Measurements from ENCODE around the gene UGT1A4. TPM values are rescaled to one million over a fixed set of nuclear protein-coding genes. Genes with fewer than 3 reads are reported as not detected.

UGT1A4 gene
- total RNA-seq, 1 donor: not detected

DNA sequence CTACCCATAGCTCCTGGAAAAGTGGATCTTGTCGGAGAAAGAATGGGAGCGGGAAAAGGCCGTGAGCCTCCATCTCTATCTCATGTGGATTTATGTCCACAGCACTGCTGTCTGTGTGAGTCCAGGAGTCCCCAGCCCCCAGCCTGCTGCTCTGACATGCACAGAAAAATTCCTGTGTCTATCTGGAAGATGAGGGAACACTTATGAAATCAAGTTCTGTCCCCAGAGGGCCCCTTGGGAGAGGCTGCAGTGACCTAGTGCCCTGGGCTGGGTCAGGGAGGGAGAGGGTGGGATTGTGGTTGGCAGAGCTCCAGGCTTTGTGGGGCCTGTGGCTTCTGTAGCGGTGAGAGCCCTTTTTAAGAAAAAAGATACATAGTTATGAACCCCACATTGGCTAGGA lies 98.2 kb downstream of the UGT1A4 start:
- Histone ChIP-seq H3K4me1 (ENCODE audit: insufficient read depth, low read length) (no peaks in the 10 kb centered on the region), H3K4me3 (ENCODE audit: low read length) (no peak overlapping the region), H3K9me3 (ENCODE audit: low read depth, low read length) (no peaks in the 10 kb centered on the region), H3K27me3 (ENCODE audit: insufficient read depth, low read length) (no peaks in the 10 kb centered on the region)

DNA sequence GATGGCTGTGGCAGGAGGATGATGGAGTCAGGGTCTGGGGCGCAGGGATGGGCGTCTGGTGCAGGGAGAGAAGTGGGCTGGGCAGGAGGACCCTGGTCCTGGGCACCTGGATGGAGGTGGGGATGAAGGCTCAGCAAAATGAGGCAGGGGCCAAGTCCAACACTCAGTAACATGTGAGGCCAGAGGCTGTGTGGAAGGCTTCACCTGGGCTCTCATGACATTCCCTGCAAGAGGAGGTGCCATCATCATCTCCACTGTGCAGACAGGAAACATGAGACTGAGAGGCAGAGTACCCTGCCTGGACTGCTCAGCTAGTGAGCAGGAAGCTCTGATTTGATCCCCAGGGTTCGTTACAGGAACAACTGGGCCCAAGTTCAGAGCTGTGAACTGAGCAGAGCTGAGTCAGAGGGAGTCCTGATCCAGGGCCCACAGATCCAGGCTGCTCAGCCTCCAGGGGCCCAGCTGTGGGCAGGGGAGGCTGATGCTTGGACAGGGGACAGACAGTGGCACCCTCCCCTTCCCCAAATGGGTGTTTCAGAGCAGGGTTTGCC lies 98.9 kb downstream of the UGT1A4 start:
- no peaks in the 10 kb centered on the region for H3K27me3 ChIP-seq (ENCODE audit: insufficient read depth, low read length)
- no peak overlapping the region for H3K4me3 ChIP-seq (ENCODE audit: low read length)
- H3K4me1 ChIP-seq (ENCODE audit: insufficient read depth, low read length): no peaks in the 10 kb centered on the region
- H3K9me3 ChIP-seq (ENCODE audit: low read depth, low read length): no peaks in the 10 kb centered on the region

DNA sequence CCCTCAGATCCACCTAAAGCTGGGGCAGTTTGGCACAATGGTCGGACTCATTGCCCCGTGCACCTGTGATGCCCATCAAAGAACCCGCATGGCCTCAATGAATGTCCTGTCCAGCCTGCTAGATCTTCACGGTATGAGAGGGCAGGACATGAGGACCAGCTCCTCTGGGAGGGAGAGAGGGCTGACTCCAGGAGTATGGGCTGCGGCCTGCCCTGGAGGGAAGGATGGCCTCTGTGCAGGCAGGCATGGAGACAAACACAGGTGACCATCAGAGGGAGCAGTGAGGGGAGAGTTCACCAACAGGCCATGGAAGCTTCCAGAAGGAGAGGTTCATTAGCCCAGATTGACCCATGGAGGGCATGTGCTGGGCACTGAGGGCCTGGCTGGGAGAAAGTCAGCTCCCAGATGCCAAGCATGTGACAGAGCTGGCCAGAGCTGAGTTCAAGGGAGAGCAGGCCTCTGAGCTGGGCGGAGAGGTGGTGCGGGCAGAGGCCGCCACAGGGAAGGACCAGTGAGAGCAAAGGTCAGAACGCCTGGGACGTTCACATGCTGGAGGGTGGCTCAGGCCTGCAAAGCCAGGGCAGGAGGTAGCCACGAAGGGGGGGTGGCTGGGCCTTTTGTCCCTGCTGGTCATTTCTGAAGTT lies 99.6 kb downstream of the UGT1A4 start:
- no peaks in the 10 kb centered on the region for H3K9me3 ChIP-seq (ENCODE audit: low read depth, low read length)
- no peaks in the 10 kb centered on the region for H3K4me1 ChIP-seq (ENCODE audit: insufficient read depth, low read length)
- H3K4me3 ChIP-seq (ENCODE audit: low read length): no peak overlapping the region
- H3K27me3 ChIP-seq (ENCODE audit: insufficient read depth, low read length): no peaks in the 10 kb centered on the region

DNA sequence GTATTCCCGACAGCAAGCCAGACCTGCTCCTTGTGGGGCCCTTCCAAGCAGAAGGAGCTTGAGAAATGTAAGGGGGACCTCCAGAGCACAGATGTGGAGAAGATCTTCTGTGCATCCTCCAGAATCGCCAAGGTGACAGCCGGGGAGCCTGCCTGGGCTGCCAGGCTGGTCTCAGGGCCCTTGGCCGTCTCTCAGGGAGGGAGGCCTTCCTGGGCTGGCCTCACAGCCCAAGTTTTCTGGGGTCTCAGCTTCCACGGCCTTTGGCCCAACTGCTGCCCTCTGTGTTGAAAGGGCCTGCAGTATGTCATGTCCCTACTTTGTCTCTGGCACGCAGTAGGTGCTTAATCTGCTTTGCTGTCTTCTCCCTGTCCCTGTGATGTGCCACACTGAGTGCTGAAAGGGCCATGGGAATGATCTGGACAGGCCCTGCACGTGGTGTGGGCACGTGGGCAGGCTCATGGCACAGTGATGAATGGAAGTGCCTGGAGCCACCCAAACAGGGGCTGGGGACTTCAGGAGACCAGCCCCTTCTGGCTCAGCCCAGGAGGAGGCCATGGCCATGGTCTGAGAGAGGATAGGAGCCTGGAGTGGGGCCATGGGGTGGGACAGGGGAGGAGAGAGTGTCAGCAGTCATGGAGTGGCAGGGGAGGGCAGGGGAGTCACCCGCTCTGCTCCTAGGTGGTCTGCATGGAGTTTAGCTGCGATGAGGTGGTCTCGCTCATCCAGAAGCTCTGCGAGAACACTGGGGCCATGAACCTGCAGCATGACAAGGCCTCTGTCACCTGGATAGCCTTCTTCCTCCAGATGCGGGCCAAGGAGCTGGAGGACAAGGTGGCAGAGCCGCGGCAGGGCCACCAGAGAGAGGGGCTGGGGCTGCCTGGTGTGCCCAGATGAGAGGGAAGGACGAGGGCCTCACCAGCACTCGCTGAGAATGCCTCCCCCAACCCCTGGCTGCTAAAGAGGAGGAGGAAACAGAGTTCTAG lies 100.4 kb downstream of the UGT1A4 start:
- no peak overlapping the region for H3K4me3 ChIP-seq (ENCODE audit: low read length)
- H3K4me1 ChIP-seq (ENCODE audit: insufficient read depth, low read length): no peaks in the 10 kb centered on the region
- H3K9me3 ChIP-seq (ENCODE audit: low read depth, low read length): no peaks in the 10 kb centered on the region
- no peaks in the 10 kb centered on the region for H3K27me3 ChIP-seq (ENCODE audit: insufficient read depth, low read length)

DNA sequence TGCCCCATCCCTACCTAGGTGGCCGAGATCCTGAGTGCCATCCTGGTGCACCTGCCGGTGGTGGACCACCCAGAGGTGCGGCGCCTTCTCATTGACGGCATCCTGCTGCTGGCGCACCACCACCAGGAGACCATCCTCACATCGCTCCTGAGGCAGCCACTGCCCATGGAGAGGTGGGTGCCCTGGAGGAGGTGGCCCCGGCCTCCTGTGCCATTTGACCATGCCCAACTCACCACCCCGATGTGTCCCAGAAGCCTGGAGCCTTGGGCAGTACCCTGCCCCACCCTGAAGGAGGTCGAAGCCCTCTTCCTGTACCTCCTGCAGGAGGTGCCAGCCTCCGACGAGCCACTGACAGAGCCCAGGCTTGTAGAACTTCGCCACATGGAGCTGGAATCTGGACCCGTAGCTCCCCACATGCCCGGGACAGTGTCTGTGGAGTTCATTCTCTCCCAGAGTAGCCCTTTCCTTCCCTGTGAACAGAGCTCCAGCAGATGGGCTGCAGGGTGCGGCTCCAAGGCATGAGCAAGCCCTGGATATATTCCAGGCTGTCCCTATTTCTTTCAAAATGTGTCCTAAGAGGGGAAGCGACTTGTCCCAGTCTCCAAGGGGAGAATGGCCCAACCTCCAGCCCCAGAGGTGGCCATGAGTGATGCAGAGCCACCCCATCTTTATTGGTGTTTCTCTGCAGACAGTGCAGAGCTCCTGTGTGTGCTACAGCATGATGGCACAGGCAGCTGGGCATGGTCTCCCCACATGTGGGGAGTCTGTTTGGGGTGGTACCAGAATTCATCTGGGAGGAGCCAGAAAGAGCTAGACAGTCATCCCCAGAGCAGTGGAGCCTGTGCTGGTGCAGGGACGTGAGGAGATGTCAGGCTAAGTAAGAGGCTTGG lies 101.6 kb downstream of the UGT1A4 start:
- H3K27me3 ChIP-seq (ENCODE audit: insufficient read depth, low read length): no peaks in the 10 kb centered on the region
- H3K4me3 ChIP-seq (ENCODE audit: low read length): no peak overlapping the region
- H3K4me1 ChIP-seq (ENCODE audit: insufficient read depth, low read length): no peaks in the 10 kb centered on the region
- no peaks in the 10 kb centered on the region for H3K9me3 ChIP-seq (ENCODE audit: low read depth, low read length)

DNA sequence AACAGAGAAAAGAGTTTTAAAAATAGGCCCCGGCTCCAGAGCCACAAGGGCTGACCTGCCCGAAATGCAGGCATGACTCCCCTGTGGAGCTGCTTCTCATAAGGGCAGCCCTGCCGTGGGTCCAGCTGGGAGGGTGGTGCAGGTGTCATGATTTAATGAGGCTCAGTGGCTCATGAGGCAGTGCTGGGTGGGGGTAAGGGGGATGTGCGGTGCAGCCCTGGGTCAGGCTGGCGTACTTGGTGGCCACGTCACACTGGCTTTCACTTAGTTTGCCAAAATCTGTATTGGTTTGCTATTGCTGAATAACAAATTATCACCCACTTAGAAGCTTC lies 102.2 kb downstream of the UGT1A4 start:
- H3K27me3 ChIP-seq (ENCODE audit: insufficient read depth, low read length): no peaks in the 10 kb centered on the region
- H3K9me3 ChIP-seq (ENCODE audit: low read depth, low read length): no peaks in the 10 kb centered on the region
- H3K4me1 ChIP-seq (ENCODE audit: insufficient read depth, low read length): no peaks in the 10 kb centered on the region
- no peak overlapping the region for H3K4me3 ChIP-seq (ENCODE audit: low read length)

DNA sequence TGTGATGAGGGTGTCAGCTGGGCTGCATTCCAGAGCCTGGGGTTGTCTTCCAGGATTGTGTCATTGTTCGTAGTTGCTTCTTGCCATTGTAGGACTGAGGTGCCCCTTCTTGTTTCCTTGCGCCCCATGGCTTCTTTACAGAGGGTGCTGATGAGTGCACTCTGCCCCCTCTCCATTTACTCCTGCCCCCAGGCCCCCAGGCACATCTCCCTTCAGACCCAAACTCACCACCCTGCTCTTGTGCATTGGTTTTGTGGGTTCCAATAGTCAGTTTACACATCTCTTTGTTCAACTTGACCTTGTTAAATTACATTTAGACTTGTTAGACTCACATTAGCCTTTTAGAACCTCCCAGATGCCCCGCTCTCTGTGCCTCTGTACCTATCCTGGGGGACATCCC lies 102.7 kb downstream of the UGT1A4 start:
- Histone ChIP-seq H3K4me3 (ENCODE audit: low read length) (no peak overlapping the region), H3K4me1 (ENCODE audit: insufficient read depth, low read length) (no peaks in the 10 kb centered on the region), H3K27me3 (ENCODE audit: insufficient read depth, low read length) (no peaks in the 10 kb centered on the region), H3K9me3 (ENCODE audit: low read depth, low read length) (no peaks in the 10 kb centered on the region)

DNA sequence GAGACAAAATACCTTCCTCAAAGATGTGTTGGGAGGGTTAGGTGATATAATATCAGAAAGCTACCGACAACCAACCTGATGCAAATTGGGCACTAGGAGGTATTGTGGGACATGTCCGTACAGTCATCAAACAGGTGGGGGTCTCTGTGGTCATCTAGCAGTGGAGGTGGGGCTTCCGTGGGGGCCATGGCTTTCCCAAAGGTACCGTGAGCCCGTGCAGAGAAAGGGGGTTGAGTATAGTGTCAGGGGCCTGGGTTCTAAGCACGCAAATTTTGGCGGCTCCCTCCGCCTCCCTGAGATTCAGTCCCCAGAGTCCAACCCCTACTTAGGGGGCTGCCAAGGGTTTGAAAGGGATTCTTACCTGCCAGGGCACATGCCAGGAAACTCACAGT lies 103.2 kb downstream of the UGT1A4 start:
- Histone ChIP-seq H3K9me3 (ENCODE audit: low read depth, low read length) (no peaks in the 10 kb centered on the region), H3K4me1 (ENCODE audit: insufficient read depth, low read length) (no peaks in the 10 kb centered on the region), H3K27me3 (ENCODE audit: insufficient read depth, low read length) (no peaks in the 10 kb centered on the region), H3K4me3 (ENCODE audit: low read length) (no peak overlapping the region)

DNA sequence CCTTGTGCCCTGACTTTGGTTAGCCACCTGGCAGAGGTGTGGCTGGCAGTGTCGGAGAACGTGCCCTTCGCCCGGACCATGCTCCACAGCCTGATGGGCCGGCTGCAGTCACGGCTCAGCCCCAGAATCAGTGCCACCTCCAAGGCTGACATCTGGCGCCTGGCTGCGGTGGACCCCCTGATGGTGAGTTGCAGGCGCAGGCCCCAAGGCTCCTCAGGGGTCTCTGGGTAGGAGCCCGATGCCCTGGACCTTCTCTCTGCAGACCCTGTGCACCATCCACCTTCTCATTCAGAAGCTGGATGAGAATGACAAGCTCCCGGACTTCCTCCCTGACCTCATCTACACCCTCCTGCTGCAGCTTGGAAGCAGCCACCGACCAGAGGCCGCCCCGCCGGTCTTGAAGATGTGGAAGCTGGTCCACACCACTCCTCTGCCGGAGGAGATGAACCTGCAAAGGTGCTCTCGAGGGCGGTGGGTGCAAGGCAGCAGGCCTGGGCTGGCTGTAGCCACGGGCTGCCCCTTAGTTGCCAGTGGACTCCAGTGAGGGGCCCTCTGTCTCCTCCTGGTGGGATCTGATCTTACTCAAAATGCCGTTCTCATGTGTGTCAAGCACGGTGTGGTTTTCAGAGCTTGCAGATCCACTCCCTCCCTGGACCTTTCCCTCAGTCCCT lies 103.7 kb downstream of the UGT1A4 start:
- Histone ChIP-seq H3K4me1 (ENCODE audit: insufficient read depth, low read length) (no peaks in the 10 kb centered on the region), H3K4me3 (ENCODE audit: low read length) (no peak overlapping the region), H3K9me3 (ENCODE audit: low read depth, low read length) (no peaks in the 10 kb centered on the region), H3K27me3 (ENCODE audit: insufficient read depth, low read length) (no peaks in the 10 kb centered on the region)

Other genes with a start within 250 kb of the UGT1A4 start
- 6.7 TPM for gene USP40, start 152.0 kb upstream of the UGT1A4 start, total RNA-seq
- gene UGT1A8, start 101.1 kb upstream of the UGT1A4 start, total RNA-seq: not detected
- not detected for gene UGT1A10, start 82.3 kb upstream of the UGT1A4 start, total RNA-seq
- gene UGT1A9, start 46.8 kb upstream of the UGT1A4 start, total RNA-seq: not detected
- gene UGT1A7, start 36.8 kb upstream of the UGT1A4 start, total RNA-seq: not detected
- not detected for gene UGT1A6, start 25.8 kb upstream of the UGT1A4 start, total RNA-seq
- gene UGT1A5, start 5.8 kb upstream of the UGT1A4 start, total RNA-seq: not detected
- gene UGT1A3, start 10.3 kb downstream of the UGT1A4 start, total RNA-seq: not detected
- gene UGT1A1, start 41.5 kb downstream of the UGT1A4 start, total RNA-seq: not detected
- gene MROH2A, start 59.6 kb downstream of the UGT1A4 start, total RNA-seq: not detected
- gene HJURP, start 135.8 kb downstream of the UGT1A4 start, total RNA-seq: 0.31 TPM
- not detected for gene TRPM8, start 198.6 kb downstream of the UGT1A4 start, total RNA-seq